Stimulated activated CD8-positive, alpha-beta memory T cell treated with anti-CD3 and anti-CD28 coated beads, Interleukin-12 subunit alpha, Interleukin-12 subunit beta, amount 100 ng/mL, for 1 hour (primary cell): ENCODE results near the gene ADARB1.

Experiments used
- DNase-seq: peaks from one replicate; pipeline ENCODE4 v3.0.0-alpha.2; 2020; ENCODE audit warnings: low read depth

The ADARB1 gene

DNA sequence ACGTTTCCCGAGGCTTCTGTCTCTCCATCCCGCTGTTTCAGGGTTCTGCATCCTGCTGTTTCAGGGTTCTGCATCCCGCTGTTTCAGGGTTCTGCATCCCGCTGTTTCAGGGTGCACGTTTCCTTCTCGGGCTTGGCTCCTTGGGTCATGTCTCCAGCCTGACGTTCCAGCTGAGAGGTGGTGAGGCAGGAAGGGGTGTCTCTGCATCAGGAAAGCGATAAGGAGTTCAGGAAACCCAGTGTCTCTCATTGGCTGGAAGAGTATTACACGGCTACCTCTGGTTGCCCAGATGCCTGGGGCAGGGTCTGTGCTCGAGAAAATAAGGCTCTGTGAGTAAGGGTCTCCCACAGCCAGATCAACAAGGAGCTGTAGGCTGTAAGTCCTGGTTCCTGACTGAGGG, 21.1 kb downstream of the ADARB1 start:
- no peak for DNase-seq

GRCh38 chr21:45096217-45096616, 21.8 kb downstream of the ADARB1 start:
- no peak for DNase-seq

- no peak for DNase-seq
Observed at GRCh38 chr21:45097827-45098387, 23.5 kb downstream of the ADARB1 start.

DNA sequence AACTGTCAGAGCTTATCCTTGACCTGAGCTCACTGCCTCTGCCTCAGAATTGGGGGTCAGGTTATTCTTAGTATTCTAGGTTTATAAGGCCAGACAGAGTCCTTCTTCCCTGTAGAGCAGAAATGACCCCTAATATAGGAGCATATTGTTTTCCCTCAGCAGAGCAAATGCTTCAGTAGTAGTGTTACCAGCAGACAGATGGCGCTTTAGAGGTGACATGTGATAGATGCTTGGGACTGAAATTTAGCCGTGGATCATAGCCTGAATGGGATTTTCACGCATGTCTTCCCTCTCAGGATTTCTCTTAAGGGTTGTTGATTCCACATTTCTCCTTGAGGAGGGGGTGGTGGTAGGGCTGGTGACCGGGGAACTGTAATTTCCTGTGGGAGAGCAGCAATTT, 24.5 kb downstream of the ADARB1 start:
- no peak for DNase-seq

DNA sequence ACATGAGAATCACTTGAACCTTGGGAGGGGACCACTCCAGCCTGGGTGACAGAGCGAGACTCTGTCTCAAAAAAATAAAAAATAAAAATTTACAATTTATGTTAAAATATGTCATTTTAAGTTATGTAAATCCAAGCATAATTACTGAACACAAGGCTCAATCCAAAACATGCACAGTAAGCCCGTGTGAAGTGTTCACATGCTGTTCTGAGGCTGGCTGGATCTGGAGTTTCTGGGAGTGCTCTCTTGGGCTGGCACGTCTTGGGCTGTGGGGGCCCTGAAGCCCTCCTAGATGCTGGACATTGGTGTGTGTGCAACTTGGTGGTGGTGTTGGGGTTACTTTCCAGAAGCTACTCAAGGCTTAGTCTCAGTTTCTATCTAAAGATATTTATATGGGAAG, 25.2 kb downstream of the ADARB1 start:
- DNase-seq = no peak

- DNase-seq = no peak
Observed at GRCh38 chr21:45100866-45101265, 26.5 kb downstream of the ADARB1 start.

GRCh38 chr21:45102391-45102932, 28.1 kb downstream of the ADARB1 start:
- no peak for DNase-seq

DNA sequence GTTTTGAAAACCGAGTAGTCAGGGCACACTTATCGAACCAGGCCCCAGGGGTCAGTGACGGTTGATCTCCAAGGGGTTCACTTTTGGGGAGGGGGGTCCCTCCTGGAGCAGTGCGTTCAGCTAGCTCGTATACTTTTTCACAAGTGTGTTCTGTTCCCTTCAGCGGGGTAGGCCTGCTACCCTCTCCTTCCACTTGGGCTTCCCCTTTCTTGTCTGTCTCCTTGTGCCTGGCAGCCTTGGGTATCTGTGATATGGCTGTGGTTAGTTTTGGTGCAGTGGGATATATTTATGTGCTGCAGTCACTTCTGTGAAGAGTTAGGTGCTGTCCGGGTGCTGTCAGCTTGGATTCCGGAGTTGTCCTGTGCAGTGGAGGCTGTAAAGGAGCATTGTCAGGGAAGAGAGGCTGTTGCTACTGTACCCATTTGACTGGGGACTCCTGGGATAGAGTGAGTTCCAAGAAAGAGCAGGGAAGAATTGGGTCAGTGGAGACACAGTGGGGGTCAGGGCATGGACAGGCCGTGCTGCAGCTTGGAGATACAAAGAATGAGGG, 29.7 kb downstream of the ADARB1 start:
- DNase-seq = no peak

GRCh38 chr21:45104560-45104959, 30.2 kb downstream of the ADARB1 start:
- DNase-seq = no peak

DNA sequence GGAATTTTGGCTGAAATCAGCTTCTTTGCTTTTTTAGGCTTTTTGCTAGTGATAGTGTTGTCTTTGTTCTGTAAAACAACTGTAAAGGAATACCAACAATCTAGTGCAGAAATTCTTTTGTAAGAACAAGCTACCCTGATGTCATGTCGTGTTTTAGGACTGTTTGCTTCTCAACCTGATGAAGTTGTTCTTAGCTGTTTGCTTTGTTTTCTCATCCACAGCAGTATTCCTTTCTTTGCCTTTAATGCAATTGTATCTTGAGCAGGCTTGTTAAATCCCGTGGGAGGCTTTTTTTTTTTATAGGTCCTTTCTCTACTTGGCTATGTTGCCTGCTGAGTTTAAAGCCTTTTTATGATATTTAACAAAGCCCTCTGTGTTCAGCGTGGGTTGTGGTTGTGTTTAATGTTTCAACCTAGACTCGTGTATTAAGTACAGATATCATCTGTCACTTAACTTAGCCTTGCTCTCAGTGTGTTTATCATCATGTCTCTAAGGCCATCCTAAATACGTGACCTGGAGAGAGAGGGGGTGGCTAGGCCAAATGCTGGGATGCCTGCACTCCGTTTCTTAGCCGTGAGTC, 31.6 kb downstream of the ADARB1 start:
- DNase-seq = no peak

DNA sequence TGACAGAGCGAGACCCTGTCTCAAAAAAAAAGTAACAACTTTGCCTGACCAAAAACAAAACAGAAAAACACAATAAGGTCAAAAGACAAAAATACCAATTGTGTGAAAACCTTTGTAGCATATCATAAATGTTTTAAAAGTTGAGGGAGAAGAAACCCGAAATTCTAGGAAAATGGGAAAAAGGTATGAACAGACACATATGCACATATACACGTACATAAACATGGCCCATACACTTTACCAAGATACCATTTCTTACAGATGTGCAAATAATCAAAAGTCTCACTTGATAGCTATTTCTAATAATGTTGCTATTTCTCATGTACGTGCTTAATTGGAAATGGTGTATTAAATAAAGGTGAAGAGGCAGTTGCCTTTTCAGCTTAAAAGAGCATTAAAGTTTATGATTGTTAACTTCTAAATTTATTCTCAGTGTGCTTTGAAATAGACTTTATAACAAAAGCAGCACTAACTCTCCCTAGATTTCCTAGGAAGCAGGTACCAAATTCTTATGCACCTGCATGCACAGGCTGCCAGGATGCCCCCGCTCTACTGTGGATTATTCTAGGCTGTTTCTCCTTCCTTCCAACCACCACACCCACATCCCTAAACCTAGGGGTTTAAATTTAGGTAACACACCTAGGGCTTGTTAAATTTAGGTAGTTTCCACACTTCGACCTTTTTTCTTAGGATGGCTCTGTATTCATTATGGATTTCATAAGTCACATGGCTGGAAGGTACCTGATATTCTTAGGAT, 33.8 kb downstream of the ADARB1 start:
- no peak for DNase-seq

DNA sequence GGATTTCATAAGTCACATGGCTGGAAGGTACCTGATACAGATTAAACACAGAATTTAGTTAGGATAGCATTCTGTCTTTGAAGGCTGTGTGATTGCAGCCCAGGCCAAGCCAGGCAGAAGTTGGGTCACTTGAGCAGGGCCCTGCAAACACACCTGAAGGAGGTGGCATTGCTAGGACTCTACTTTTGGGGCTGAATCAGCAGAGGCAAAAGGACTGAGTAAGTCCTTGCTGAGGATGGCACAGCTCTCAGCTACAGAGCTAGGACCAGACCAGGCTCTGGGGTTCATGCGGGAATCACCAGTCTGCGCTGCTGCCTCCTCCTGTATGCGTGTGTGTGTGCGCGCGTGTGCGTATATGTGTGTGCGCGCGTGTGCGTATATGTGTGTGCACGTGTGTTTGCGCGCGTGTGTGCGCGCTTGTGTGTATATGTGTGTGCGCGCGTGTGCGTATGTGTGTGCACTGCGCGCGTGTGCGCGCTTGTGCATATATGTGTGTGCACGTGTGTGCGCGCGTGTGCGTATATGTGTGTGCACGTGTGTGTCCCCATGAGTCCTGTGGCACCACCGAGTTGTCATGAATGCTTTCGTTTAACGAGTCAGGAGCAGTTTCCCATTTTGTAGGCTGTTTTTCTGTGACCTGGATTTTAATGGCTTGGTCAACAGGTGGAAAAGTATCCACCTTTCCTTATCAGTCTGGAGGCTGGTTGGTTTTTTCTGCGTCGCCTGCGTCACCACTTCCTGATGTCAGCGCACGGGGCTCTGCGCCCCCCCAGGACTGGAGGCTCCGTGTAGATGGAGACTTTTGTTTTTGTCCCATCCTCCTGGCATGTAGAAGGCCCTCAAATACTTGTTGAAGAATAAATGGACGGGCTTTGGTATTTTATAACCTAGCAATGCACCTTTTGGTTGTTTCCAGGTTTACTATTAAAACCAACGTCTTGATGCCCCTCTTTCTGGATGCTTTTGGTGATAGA, 34.7 kb downstream of the ADARB1 start:
- no peak for DNase-seq

DNA sequence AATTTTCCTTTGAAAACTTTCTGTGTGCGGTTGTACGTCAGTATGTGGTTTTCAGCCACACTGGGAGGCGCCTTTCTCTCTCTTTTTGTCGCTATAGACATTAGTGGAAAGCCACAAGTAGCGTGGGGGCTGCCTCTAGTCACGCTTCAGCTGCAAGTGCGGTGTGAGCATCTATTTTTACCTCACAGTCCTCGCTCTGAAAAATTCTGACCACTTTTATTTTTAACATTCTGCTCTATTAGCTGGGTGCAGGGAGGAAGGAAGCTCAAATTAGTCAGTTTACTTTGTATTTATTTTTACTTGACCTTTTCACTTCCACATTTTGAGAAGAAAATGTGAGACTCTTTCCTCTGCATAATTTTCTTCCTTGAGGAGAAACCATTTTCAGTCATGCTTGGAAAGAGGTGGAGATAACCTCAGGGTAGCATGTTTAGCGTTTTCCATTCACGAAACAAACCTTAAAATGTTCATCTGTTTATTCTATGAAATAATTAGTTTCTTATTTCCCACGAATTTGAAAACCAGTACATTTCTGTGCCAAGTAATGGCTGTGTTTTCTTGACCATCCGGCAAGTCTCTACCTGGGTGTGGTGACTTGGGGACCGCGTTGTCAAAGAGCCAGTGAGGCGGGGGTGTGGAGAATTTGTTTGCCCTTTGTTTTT, 35.6 kb downstream of the ADARB1 start:
- peak; percentile 15 for DNase-seq

GRCh38 chr21:45110873-45111624, 36.7 kb downstream of the ADARB1 start:
- DNase-seq = no peak

DNA sequence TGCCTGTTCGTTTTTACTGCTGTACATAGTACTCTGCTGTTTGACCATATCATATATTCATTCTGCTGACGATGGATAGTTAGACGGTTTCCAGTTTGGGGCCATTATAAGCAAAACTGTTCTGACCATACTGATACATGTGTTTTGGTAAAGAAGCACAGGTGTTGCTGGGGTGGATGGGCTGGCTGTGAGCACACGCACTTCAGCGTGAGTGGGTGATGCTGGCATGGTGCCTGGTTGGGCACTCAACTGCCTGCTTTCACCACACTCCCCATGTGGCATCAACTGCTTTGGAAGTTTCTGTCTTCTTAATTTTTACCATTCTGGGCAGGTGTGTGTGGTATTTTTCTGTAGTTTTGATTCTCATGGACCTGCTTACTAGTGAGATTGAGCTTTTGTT, 37.3 kb downstream of the ADARB1 start:
- no peak for DNase-seq

- DNase-seq = no peak
Observed at GRCh38 chr21:45112371-45112770, 38.0 kb downstream of the ADARB1 start.

DNA sequence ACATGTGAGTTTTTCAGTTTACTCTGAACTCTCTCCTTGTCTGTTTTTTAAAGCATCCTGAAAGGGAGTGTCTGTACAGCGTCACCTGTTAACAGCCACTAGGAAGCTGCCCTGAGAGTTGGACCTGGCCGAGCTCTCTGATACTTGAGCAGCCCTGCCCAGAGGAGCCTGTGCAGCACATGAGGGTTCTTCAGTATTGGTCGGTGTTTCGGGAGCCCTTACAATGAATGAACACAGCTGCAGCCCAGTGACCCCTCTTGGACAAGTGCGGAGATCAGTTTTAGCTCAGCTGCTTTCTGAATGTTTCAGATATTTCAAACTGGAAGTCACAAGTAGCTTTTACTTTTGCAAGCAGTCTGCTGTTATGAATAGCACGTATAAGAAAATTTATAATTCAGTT, 39.2 kb downstream of the ADARB1 start:
- no peak for DNase-seq

- no peak for DNase-seq
Observed at GRCh38 chr21:45114072-45114471, 39.7 kb downstream of the ADARB1 start.

GRCh38 chr21:45114475-45114874, 40.1 kb downstream of the ADARB1 start:
- no peak for DNase-seq

- DNase-seq = no peak
Observed at GRCh38 chr21:45115141-45115540, 40.8 kb downstream of the ADARB1 start.

- DNase-seq = no peak
Observed at GRCh38 chr21:45116066-45116465, 41.7 kb downstream of the ADARB1 start.
